Sigmoid colon (tissue), 7 donors: ENCODE measurements around the gene NPBWR2. TPM values are rescaled to one million over a fixed set of nuclear protein-coding genes. Genes with fewer than 3 reads are reported as not detected.

Source experiments
- DNase-seq: peaks from one replicate; pipeline ENCODE4 v3.0.0-alpha.2; 2019
- H3K27ac ChIP-seq, 4 donors: fragments of 200-600 bp; sonication (generic); one replicate each; pipeline ENCODE4 v1.5.1; 2016 to 2019; ENCODE audit warnings: mild to moderate bottlenecking in 1 of 4
- H3K27me3 ChIP-seq, 3 donors: fragments of 200-600 bp; sonication (generic); one replicate each; pipeline ENCODE4 v1.5.1; 2019; ENCODE audit warnings: mild to moderate bottlenecking in 1 of 3
- H3K36me3 ChIP-seq, 4 donors: fragments of 200-600 bp; sonication (generic); one replicate each; pipeline ENCODE4 v1.5.1; 2016 to 2019
- H3K4me1 ChIP-seq, 4 donors: fragments of 200-600 bp; sonication (generic); one replicate each; pipeline ENCODE4 v1.5.1; 2017 to 2019
- H3K4me3 ChIP-seq, 4 donors: fragments of 200-600 bp; sonication (generic); one replicate each; pipeline ENCODE4 v1.5.1; 2017 to 2019; ENCODE audit warnings: mild to moderate bottlenecking in 2 of 4, moderate library complexity in 1 of 4
- H3K9me3 ChIP-seq, 4 donors: fragments of 200-600 bp in 3 of 4; sonication (generic) in 3 of 4; one replicate each; pipeline versions ENCODE4 v1.5.1 to v1.6.1; 2013 to 2019
- EP300 ChIP-seq, 4 donors: sonication (generic); formaldehyde crosslinking; IDR thresholded peaks; one replicate each; pipeline ENCODE4 v1.6.1; 2017; ENCODE audit warnings: antibody characterized with exemption in 4 of 4
- POLR2A ChIP-seq, 2 donors: fragments of 450-650 bp; IDR thresholded peaks; one replicate each; pipeline ENCODE4 v1.6.1; 2016; ENCODE audit warnings: antibody characterized with exemption in 2 of 2, mild to moderate bottlenecking in 2 of 2, moderate library complexity in 2 of 2
- POLR2AphosphoS5 ChIP-seq, 4 donors: sonication (generic); formaldehyde crosslinking; IDR thresholded peaks; one replicate each; pipeline ENCODE4 v1.6.1; 2017; ENCODE audit warnings: antibody characterized with exemption in 4 of 4
- WGBS, 2 donors: extraction: QIAGEN DNeasy Blood & Tissue Kit; methylation state at CpG; one replicate each; pipeline ENCODE4 v1.1.7; 2013; 5-methylcytosine and 5-hydroxymethylcytosine counted together
- intact Hi-C: fragments of 100-400 bp; cut with DNase I; formaldehyde crosslinking; loops from one replicate; pipeline ENCODE4 v1.15.1; 2023
- polyA plus RNA-seq, 3 donors: library from polyadenylated mRNA; stranded (reverse); fragments of 200-250 nt; gene quantifications; one replicate each; pipeline ENCODE4 v1.2.3, GENCODE V29; 2013
- total RNA-seq, 4 donors: library from RNA; depleted of rRNA; stranded (reverse); fragments of >200 nt; gene quantifications; one replicate each; pipeline ENCODE4 v1.1.0, GENCODE V29; 2016
- TF ChIP-seq, protein P1 (sequence below), 4 experiments: fragments of 450-650 bp in 3 of 4; fragments of 200-600 bp in 1 of 4; IDR thresholded peaks; one replicate each; pipeline ENCODE4 v1.5.1; 2016 to 2019; ENCODE audit warnings: antibody characterized with exemption in 4 of 4, mild to moderate bottlenecking in 3 of 4, moderate library complexity in 2 of 4
- donor health status: healthy with polysubstance abuse.
- donor health status: Bipolar disorder and iron deficiency.
- donor health status: healthy.

The NPBWR2 gene
- total and polyA plus RNA-seq, 7 donors, result not detected

DNA sequence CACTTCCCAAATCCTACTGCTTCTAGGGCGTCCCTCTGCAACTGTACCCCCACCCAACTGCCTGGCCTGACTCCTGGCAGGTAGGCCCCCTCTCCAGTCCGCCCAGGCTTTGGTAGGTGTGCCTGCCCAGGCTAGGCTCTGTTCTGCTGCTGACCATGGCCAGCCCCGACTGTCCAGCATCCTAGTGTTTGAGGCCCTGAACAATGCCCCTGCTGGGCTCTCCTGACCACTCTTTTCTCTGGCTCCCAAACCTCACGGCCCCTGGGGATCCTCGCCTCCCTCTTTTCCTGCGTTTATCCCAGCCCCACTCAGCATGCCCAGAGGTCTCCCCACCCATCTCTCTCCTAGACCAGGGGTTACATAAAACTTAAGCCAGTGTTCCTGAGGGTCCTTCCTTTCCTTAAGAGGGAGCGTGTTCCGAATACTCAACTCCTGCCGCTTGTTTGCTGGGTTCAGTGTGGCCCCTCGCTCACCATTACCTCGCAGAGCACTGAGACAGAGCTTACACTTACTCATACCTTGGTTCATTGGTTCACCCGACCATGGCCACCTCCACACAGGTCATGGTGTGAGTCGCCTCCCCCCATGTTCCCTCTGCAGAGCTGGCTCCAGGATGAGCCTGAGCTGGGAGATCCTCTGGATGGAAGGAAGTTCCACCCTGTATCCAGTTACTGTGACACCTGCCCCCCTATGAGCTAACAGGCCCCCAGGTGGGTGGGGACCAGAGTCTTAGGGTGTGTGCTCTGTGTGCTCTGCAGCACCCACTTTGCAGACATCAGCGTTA lies 35.8 kb upstream of the NPBWR2 start:
- WGBS, 2 donors, result 79 to 80% methylated on average over 14 of the region's 14 CpGs
- TF ChIP-seq, protein P1, sequence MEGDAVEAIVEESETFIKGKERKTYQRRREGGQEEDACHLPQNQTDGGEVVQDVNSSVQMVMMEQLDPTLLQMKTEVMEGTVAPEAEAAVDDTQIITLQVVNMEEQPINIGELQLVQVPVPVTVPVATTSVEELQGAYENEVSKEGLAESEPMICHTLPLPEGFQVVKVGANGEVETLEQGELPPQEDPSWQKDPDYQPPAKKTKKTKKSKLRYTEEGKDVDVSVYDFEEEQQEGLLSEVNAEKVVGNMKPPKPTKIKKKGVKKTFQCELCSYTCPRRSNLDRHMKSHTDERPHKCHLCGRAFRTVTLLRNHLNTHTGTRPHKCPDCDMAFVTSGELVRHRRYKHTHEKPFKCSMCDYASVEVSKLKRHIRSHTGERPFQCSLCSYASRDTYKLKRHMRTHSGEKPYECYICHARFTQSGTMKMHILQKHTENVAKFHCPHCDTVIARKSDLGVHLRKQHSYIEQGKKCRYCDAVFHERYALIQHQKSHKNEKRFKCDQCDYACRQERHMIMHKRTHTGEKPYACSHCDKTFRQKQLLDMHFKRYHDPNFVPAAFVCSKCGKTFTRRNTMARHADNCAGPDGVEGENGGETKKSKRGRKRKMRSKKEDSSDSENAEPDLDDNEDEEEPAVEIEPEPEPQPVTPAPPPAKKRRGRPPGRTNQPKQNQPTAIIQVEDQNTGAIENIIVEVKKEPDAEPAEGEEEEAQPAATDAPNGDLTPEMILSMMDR (IDR thresholded peaks at IDR 0.05), result no peak
- no peak for TF ChIP-seq POLR2A (IDR thresholded peaks at IDR 0.05)
- TF ChIP-seq POLR2AphosphoS5 (IDR thresholded peaks at IDR 0.05), result no peak
- no peak for TF ChIP-seq EP300 (IDR thresholded peaks at IDR 0.05)
- Histone ChIP-seq H3K4me3 (no peak overlapping the region), H3K4me1 (no peaks in the 10 kb centered on the region), H3K27ac (no peak overlapping the region), H3K9me3 (peaks cover 0 to 6% (median 2%) of the 10 kb centered on the region in 4 donors), H3K36me3 (no peaks in the 10 kb centered on the region), H3K27me3 (peaks cover 0 to 53% (median 25%) of the 10 kb centered on the region in 3 donors)
- DNase-seq, result peak; percentile 32
- intact Hi-C loops, result no loop called here

DNA sequence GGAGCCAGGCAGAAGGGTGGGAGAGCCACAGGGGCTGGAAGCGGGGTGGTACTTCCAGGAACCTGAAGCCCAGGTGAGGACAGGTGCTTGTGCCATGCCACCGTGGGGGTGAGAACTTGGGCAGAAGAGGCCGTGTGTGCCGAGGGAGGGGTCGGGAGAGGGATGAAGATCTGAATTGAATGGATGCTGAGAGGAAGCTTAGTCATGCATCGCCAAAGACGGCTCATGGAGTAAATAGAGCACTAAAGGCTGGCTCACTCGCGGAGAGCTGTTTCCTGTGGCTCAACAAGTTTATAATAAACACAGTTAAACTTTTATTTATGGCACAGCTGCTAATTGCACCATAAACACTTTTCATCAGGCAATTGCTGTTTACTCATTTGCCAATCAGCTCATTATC lies 35.2 kb upstream of the NPBWR2 start:
- TF ChIP-seq POLR2A (IDR thresholded peaks at IDR 0.05) (no peak), EP300 (IDR thresholded peaks at IDR 0.05) (no peak), POLR2AphosphoS5 (IDR thresholded peaks at IDR 0.05) (no peak)
- TF ChIP-seq, protein P1 (IDR thresholded peaks at IDR 0.05), result no peak
- DNase-seq, result peak; percentile 43
- Histone ChIP-seq H3K27me3 (peaks cover 0 to 49% (median 24%) of the 10 kb centered on the region in 3 donors), H3K36me3 (no peaks in the 10 kb centered on the region), H3K4me1 (no peaks in the 10 kb centered on the region), H3K9me3 (peaks cover 0 to 6% (median 2%) of the 10 kb centered on the region in 4 donors), H3K27ac (no peak overlapping the region), H3K4me3 (no peak overlapping the region)
- WGBS, 2 donors, result 25 to 27% methylated on average over 9 of the region's 9 CpGs
- intact Hi-C loops, result no loop called here

DNA sequence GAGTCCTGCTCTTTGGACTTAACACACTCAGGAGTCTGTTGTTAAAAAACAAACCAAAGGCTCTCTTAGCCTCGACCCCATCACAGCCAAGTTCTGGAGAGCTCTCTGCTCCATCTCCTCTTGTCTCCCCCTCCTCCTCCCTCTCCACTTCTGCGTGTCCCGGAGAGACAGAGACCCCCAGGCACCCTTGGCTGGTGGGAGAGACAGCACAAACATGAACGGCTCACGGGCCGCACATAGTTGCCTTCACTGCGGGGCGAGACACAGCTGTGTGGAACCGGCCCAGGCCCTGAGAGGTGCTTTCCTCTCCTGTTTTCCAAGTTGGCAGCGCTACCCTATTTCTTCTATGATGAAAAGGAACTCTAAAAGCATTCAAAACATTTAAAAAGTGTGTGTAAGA lies 33.6 kb upstream of the NPBWR2 start:
- intact Hi-C loops, result no loop called here
- peak; percentile 53 for DNase-seq
- TF ChIP-seq EP300 (IDR thresholded peaks at IDR 0.05) (no peak), POLR2A (IDR thresholded peaks at IDR 0.05) (no peak), POLR2AphosphoS5 (IDR thresholded peaks at IDR 0.05) (no peak)
- TF ChIP-seq, protein P1 (IDR thresholded peaks at IDR 0.05), result no peak
- Histone ChIP-seq H3K4me1 (no peaks in the 10 kb centered on the region), H3K4me3 (no peak overlapping the region), H3K36me3 (no peaks in the 10 kb centered on the region), H3K27me3 (peaks cover 0 to 37% (median 9%) of the 10 kb centered on the region in 3 donors), H3K9me3 (peaks cover 0 to 6% (median 2%) of the 10 kb centered on the region in 4 donors), H3K27ac (no peak overlapping the region)
- WGBS, 2 donors, result 78 to 81% methylated on average over 10 of the region's 10 CpGs

DNA sequence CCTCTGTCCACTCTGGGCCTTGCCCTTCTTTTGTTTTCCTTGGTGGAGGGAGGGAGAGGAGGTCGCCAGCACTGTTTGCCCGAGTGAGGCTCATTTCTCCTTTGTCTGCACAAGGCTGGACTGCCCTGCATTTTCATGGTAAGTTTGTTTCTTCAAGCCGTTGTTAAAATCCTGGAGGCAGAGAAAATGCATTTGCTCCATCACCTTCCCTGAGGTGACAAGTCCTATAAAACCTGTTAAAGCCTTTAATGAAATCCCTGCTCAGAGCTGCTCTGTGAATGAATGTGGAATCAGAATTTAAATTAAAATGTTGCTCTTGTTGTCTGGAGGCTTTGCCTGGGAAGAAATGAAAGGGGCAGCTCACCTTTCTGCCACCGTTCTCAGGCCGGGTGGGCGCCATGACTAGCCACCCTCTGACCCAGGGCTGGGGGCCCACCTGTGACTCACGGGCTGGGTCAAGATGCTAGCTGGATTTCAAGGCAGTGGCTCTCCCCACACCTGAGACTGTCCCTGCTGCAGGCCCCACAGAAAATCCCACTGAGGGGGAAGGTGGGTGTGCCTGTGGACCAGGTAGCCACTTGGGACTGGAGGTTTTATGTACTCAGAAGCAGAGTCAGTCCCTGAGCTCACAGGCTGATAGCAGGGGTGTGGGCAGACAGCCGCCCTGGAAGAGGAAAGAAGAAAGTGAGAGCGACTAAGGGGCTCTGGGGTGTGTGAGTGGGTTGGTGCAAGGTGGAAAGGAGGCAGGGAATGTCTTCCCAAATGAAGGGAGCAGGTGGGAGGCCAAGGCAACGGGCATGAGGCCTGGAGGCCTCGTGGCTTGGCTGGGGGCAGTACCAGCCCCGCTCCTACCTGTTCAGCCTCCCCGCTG lies 32.9 kb upstream of the NPBWR2 start:
- intact Hi-C loops, result no loop called here
- H3K4me1 ChIP-seq, result no peaks in the 10 kb centered on the region
- no peak overlapping the region for H3K4me3 ChIP-seq
- peaks cover 0 to 35% (median 9%) of the 10 kb centered on the region in 3 donors for H3K27me3 ChIP-seq
- DNase-seq, result peak; percentile 43
- H3K27ac ChIP-seq, result no peak overlapping the region
- TF ChIP-seq EP300 (IDR thresholded peaks at IDR 0.05), result no peak
- TF ChIP-seq POLR2AphosphoS5 (IDR thresholded peaks at IDR 0.05), result no peak
- TF ChIP-seq, protein P1 (IDR thresholded peaks at IDR 0.05), result no peak
- TF ChIP-seq POLR2A (IDR thresholded peaks at IDR 0.05), result no peak
- H3K36me3 ChIP-seq, result no peaks in the 10 kb centered on the region
- WGBS, 2 donors, result 82% methylated on average over 13 of the region's 13 CpGs
- H3K9me3 ChIP-seq, result peaks cover 0 to 3% (median under 1%) of the 10 kb centered on the region in 4 donors
